RPMI7951 (cell line): Measurements from ENCODE around the gene CYP2A7. TPM values are rescaled to one million over a fixed set of nuclear protein-coding genes. Genes with fewer than 3 reads are reported as not detected.
"Not testable (repeated sequence)": the region's sequence is repeated elsewhere in the genome, so short reads cannot be mapped to it uniquely, and the experiment has no call there.

Experiments
- DNase-seq: peaks from one replicate; pipeline ENCODE4 v3.0.0-alpha.2; 2012; ENCODE audit warnings: low read depth
- total RNA-seq: library from RNA; depleted of rRNA; stranded (reverse); fragments of >200 nt; shearing (Covaris generic); gene quantifications from 2 replicates; pipeline ENCODE4 v1.2.3, GENCODE V29; 2014

The CYP2A7 gene
- total RNA-seq, 1 experiment from 2014 or later, result not detected

DNA sequence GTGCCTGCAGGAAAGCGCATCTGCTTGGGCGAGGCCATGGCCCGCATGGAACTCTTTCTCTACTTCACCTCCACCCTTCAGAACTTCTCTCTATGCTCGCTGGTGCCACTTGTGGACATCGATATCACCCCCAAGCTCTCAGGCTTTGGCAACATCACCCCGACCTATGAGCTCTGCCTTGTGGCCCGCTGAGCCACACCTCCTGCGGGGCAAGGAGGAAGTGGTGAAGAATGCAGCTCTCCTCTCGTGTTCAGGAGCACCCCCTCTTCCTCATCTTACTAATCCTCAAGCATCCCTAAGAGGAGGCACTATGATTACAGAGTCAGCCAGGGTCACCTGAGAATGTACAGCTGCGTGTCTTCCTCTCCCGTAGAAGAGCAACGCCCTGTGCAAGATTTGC lies 17.9 kb upstream of the CYP2A7 start:
- not testable (repeated sequence) for DNase-seq

GRCh38 chr19:40896843-40897789 lies 15.1 kb upstream of the CYP2A7 start:
- DNase-seq, result not testable (repeated sequence)

- DNase-seq, result no peak
Observed at GRCh38 chr19:40896418-40896796, 14.4 kb upstream of the CYP2A7 start.

DNA sequence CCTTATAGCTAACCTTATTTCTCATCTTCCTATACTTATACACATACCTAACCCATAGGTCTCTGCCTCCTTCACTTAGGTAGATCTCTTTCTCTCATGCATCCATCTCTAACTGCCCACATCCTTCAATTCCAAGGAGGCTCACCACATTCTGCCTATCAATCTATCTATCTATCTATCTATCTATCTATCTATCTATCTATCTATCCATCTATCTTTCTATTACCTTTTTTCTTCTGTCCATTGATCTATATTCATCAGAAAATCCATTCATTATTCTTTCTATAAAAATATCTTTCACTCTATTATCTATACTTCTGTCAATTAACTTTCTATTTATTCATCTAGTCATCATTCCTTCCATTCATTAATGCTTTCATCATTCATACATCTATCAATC lies 11.1 kb upstream of the CYP2A7 start:
- DNase-seq, result no peak

- no peak for DNase-seq
Observed at GRCh38 chr19:40889366-40889765, 7.3 kb upstream of the CYP2A7 start.

- DNase-seq, result no peak
Observed at GRCh38 chr19:40888191-40888590, 6.2 kb upstream of the CYP2A7 start.

DNA sequence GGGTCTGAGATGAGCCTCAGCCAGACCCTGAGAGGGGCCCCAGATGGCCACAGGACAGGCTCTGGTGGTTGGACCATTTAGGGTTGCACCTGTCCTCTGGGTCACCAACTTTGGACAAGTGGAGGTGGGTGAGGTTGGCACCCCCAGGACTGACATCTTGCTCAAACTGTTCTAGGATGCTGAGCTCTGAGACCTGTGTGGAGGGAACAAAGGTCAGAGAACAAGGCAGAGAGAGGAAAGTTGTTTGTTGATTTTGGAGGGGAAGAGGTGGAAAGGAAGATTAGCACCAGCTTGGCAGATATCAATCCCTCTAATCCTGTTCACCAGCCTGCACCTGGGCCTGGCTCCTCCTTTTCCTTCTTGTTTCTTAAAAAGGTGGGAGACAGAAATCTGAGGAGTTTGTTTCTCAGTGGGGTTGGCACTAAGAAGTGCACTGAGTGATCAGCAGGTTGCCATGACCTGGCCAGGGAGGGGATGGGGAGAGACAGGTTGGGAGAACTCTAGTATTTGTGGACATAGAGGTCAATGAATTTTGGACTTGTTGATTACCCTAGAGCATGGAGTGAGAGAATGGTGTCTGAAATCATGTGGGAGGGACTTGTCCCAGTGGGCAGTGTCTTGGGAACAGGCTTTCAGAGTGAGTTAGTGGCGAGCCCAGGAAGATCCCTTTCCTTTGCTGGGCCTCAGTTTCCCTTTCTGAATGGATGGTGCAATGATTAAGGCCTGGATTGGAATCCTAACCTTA lies 2.3 kb upstream of the CYP2A7 start:
- DNase-seq, result not testable (repeated sequence)

GRCh38 chr19:40879349-40879748 lies 2.7 kb downstream of the CYP2A7 start:
- DNase-seq, result not testable (repeated sequence)

GRCh38 chr19:40875526-40875951 lies 6.5 kb downstream of the CYP2A7 start:
- DNase-seq, result not testable (repeated sequence)

DNA sequence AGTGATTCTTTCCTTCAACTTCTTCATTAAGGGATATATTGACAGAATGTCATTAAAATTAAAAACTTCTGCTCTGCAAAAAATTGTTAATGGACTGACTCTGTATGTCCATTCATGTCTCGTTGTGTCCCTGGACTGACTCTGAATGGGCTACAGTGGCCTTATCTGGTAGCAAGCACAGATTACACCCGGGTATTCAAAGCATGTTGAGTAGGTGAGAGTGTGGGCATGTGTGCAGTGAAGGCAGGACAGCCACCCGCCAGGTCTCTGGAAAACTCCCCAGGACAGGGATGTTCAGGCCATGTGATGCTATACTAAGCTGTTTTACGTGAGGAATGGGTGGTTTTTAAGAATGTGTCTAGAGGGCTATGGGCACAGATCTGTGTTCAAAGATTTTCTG lies 7.2 kb downstream of the CYP2A7 start:
- DNase-seq, result not testable (repeated sequence)

GRCh38 chr19:40873873-40874272 lies 8.2 kb downstream of the CYP2A7 start:
- DNase-seq, result not testable (repeated sequence)

DNA sequence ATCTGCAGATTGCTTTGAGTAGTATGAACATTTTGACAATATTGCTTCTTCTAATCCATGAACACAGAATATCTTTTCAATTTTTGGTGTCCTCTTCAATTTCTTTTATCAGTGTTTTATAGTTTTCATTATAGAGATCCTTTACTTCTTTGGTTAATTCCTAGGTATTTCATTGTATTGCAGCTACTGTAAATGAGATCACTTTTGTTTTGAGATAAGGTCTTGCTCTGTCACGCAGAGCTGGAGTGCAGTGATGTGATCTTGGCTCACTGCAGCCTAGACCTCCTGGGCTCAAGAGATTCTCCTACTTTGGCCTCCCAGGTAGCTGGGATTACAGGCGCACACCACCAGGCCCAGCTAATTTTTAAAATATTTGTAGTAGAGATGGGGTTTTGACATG lies 9.8 kb downstream of the CYP2A7 start:
- DNase-seq, result no peak

DNA sequence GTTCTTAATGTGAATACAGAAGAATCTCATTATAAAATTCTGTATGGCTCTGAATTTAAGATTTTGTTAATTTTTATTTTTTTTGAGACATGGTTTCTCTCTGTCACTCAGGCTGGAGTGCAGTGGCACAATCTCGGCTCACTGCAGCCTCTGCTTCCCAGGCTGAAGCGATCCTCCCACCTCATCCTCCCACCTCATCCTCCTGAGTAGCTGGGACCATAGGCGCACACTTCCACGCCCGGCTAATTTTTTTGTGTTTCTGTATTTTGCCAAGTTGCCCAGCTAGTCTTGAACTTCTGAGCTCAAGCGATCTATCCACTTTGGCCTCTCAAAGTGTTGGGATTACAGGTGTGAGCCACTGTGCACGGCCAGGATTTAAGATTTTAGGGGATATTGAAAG lies 14.3 kb downstream of the CYP2A7 start:
- no peak for DNase-seq

- not testable (repeated sequence) for DNase-seq
Observed at GRCh38 chr19:40864739-40865496, 17.1 kb downstream of the CYP2A7 start.

DNA sequence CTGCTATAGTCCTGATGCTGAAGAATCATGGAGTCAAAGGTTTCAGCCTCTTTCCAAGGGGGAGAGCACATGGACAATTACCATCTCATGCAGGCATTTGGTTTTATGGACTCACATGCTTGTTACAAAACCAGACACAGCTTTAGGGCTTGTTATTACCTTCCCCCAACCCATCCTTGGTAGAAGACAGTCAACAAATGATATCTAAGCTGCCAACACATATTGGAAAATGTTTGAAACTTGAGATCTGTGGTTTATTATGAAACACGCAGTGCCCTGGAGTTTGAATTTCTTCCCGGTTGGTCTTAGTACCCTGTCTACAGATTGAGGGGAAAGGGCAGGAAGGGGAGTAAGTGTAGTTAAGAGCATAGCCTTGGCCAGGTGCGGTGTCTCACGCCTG lies 19.2 kb downstream of the CYP2A7 start:
- peak; percentile 66 for DNase-seq

DNA sequence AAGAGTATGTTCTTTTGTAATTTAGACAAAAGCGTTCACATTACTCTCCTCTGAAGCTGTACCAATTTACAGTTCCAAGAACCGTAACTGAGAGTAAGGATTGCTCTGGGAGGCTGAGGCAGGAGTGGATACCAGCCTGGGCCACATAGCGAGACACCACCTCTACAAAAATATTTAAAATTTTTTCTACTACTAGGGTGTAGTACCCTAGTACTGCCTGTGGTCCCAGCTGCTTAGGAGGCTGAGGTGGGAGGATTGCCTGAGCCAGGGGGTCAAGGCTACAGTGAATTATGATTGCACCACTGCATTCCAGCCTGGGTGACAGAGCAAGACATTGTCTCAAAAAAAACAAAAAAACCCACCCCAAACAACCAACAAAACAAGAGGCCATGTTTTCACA lies 19.7 kb downstream of the CYP2A7 start:
- DNase-seq, result no peak

DNA sequence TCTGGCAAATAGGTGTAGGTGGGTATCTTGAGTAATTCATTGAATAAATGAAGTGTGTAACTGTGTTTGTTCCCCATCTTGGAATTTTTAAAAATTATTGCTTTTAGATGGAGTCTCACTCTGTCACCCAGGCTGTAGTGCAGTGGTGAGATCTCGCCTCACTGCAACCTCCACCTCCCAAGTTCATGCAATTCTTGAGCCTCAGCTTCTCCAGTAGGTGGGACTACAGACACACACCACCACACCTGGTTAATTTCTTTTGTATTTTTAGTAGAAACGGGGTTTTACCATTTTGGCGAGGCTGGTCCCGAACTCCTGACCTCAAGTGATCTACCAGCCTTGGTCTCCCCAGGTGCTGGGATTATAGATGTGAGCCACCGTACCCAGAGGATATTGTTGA lies 23.9 kb downstream of the CYP2A7 start:
- no peak for DNase-seq

- not testable (repeated sequence) for DNase-seq
Observed at GRCh38 chr19:40852467-40853152, 29.4 kb downstream of the CYP2A7 start.

GRCh38 chr19:40850277-40850676 lies 31.8 kb downstream of the CYP2A7 start, which contains the start of gene CYP2A6:
Gene CYP2A6, minus strand, starts transcription at chr19:40850447. Its CDS starts 21 bp downstream, at chr19:40850426.
- DNase-seq, result not testable (repeated sequence)

- not testable (repeated sequence) for DNase-seq
Observed at GRCh38 chr19:40846722-40847121, 35.3 kb downstream of the CYP2A7 start.

DNA sequence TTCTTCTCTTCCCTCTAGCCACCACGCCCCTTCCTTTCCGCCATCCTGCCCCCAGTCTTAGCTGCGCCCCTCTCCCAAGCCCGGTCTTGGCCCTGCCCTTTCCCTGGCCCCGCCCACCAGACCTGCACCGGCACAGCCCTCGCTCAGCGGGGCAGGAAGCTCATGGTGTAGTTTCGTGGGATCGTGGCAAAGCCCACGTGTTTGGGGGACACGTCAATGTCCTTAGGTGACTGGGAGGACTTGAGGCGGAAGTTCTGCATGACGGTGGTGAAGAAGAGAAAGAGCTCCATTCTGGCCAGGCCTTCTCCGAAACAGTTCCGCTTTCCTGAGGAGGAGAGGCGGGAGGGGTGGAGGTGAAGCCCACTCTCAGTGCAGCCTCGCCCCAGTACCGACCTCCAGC lies 38.4 kb downstream of the CYP2A7 start:
- DNase-seq, result not testable (repeated sequence)
